ENCODE results near the gene MPPED1.

DNA sequence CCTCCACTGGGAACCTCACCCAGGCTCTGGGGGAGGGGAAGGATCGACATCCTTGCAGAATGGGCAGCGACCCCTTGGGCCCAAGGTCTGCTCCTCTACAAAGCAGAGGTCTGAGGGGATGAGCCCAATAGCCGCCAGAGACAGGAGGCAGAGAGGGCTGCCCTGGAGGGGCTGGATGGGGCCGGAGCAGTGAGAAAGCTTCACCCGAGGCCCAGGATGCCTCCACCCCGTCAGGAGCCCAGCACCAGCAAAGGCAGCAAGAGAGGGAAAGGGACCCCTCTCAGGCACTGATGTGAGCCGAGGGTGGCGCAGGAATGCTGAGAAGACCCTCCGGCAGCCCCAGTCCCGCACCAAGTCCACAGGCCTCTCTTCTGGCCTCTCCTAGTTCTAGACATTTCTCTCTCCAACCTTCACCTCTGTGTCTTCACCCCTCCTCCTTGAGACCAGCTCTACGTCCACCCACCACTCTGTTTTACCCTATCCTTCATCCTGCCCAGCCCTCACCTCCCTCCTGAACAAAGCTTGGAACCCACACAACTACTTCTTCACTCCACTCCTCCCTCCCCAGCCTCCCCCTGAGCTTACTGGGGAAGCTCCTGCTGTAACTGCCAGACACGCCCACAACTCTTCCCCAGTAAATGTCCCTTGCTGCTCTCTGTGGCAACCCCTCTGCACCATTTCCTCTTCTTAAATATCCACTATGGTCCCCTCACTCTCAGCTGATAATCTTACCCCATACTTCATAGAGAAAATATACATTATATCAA lies 131.9 kb downstream of the MPPED1 start:
- TF ChIP-seq POLR2AphosphoS5 (IDR thresholded peaks at IDR 0.05) (no peak), CTCF (IDR thresholded peaks at IDR 0.05) (no peak)

Data from suprapubic skin (tissue), 3 donors.